SU-DHL-6 (cell line): Measurements from ENCODE around the gene SOCS7.

ENCODE experiments used
- CTCF ChIP-seq: fragments of 200-600 bp; sonication (generic); IDR thresholded peaks from one replicate; pipeline ENCODE4 v1.5.1; 2017; ENCODE audit warnings: antibody characterized with exemption, mild to moderate bottlenecking, low read length, moderate library complexity; ENCODE audit not compliant: insufficient read depth, poor library complexity, severe bottlenecking
- EZH2phosphoT487 ChIP-seq: fragments of 200-600 bp; sonication (generic), shearing (Covaris generic); conservative IDR thresholded peaks from 2 replicates; pipeline ENCODE4 v1.6.1; 2018; ENCODE audit warnings: mild to moderate bottlenecking, antibody characterized with exemption, low read length, moderate library complexity, mixed read lengths

- no peak for TF ChIP-seq CTCF
- TF ChIP-seq EZH2phosphoT487 = no peak
Measured at GRCh38 chr17:38436386-38436785, 84.7 kb downstream of the SOCS7 start.
